ENCODE results near the gene FKBP4.

- TF ChIP-seq CTCF (IDR thresholded peaks at IDR 0.05) (no peak), ZFX (IDR thresholded peaks at IDR 0.05; ENCODE audit: borderline replicate concordance) (no peak)
These were observed 507 bp upstream of the FKBP4 start for GRCh38 chr12:2794191-2794735.

All from 22Rv1 (cell line).